ENCODE results near the gene ZNF608.

Gene ZNF608

DNA sequence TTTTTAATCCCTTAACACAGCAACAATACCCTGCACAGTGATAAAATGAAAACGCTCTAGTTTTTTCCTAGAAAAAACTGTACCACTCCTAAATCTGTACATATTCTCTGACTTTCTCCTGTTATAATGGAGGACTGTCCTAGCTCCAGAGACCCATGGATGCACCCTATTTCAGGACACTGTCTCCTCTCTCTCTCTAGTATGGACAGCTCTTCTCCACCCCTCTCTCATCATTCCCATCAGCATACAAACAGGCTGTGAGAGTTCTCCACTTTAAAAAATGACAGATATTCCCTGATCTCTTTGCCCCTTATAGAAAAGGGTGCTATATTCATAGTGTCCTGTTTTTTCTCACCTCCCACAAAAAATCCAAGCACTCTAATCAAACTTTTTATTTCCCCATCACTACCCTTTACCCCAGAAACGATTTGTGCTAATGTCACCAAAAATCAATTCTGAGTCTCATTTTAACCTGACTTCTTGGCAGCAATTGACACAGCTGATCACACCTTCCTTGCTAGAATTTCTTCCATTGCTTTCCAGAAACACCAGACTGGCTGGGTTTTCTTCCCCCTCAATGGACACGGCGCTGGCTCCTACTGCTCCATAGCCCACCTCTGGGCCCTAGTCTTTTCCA, 20.7 kb downstream of the ZNF608 start:
- no peak overlapping the region for H3K4me3 ChIP-seq (ENCODE audit: control insufficient read depth, low read depth, low read length)
- TF ChIP-seq, protein P1, sequence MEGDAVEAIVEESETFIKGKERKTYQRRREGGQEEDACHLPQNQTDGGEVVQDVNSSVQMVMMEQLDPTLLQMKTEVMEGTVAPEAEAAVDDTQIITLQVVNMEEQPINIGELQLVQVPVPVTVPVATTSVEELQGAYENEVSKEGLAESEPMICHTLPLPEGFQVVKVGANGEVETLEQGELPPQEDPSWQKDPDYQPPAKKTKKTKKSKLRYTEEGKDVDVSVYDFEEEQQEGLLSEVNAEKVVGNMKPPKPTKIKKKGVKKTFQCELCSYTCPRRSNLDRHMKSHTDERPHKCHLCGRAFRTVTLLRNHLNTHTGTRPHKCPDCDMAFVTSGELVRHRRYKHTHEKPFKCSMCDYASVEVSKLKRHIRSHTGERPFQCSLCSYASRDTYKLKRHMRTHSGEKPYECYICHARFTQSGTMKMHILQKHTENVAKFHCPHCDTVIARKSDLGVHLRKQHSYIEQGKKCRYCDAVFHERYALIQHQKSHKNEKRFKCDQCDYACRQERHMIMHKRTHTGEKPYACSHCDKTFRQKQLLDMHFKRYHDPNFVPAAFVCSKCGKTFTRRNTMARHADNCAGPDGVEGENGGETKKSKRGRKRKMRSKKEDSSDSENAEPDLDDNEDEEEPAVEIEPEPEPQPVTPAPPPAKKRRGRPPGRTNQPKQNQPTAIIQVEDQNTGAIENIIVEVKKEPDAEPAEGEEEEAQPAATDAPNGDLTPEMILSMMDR (conservative IDR thresholded peaks at IDR 0.05; ENCODE audit: control insufficient read depth, insufficient read depth, low read depth, low read length): no peak
- no peak for DNase-seq (ENCODE audit: low read depth)

DNA sequence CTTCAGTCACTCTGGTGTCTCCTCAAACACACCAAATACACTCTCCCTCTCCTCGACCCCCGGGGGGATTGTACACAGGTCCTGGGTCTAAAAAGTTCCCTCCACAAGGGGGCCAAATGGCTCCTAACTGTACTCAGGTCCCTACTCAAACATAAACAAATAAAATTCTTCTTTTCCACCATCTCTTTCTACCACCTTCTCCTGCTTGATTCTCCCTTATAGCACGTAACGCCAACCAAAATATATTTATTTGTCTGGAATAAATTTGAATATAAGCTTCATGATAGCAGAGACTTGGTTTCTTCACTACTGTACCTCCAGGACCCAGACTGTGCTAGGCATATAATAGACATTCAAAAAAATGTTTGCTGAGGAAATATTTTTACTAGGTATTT, 21.4 kb downstream of the ZNF608 start:
- H3K4me3 ChIP-seq (ENCODE audit: control insufficient read depth, low read depth, low read length): no peak overlapping the region
- no peak for DNase-seq (ENCODE audit: low read depth)
- TF ChIP-seq, protein P1 (conservative IDR thresholded peaks at IDR 0.05; ENCODE audit: control insufficient read depth, insufficient read depth, low read depth, low read length): no peak

DNA sequence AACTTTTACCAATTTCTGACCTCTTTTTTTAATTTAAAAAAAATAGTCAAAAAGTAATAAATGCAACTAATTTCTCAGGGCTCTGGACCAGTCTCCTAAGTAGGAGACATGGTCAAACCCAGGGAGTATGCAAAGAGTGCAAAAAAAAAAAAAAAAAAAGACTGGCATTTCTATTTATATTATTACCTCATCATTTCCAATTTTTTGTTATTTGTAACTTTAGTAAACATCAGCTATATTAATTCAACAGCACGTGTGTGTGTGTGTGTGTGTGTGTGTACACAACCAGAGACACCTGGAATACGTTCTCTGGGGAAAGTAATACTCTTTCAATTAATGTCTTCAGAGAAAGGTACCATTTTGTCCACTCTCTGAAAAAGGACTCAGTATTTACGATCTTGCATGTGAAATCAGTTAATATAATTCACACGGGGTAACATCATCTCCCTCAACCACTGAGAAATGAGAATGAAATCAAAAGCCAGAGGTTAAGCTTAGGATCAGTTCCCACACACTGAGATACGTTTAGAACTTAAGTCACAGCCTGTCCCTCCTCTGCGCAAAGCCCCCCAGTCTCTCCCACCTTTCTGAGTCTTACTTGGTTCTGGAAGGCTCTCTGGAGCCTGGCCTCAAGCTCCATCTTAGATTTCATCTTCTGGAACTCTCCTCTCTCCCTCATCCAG, 21.9 kb downstream of the ZNF608 start:
- no peak overlapping the region for H3K4me3 ChIP-seq (ENCODE audit: control insufficient read depth, low read depth, low read length)
- no peak for DNase-seq (ENCODE audit: low read depth)
- TF ChIP-seq, protein P1 (conservative IDR thresholded peaks at IDR 0.05; ENCODE audit: control insufficient read depth, insufficient read depth, low read depth, low read length): no peak

DNA sequence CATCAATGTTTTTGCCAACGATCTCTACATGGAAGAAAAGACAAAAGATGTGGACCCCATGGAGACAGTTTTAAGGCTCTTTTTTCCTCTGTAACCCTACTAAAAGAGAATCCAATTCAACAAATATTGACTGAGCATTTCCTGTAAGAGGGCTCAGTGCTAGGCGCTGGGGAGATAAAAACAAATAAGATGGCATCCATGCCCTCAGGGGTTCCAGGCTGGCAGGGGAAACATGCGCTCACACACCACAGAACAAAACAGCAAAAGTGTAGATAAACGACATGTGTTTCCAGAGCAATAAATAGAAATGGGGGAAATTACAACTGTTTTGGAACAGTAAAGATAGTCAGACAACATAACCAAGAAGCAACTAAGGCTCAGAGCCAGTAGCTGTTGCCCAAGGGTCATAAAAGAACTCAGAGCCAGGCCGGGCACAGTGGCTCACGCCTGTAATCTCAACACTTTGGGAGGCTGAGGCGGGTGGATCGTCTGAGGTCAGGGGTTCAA, 25.2 kb downstream of the ZNF608 start:
- TF ChIP-seq, protein P1 (conservative IDR thresholded peaks at IDR 0.05; ENCODE audit: control insufficient read depth, insufficient read depth, low read depth, low read length): no peak

DNA sequence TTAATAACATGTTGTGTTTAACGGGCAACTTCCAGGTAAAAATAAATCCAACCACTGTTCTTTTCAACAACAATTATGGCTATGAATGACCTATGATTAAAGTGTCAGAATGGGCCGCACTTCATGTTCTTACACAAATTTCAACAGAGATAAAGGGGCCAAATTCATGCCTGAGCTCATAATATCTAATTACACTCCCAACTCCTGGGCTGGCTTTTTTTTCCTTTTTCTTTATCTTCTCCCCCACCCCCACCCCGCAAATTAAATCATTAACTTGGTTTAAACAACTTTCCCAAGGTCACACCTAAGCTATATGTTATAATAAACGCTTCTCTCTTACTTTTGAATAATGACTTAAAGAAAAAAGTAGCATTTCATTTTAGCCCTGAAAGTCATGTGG, 25.8 kb downstream of the ZNF608 start:
- DNase-seq (ENCODE audit: low read depth): no peak
- TF ChIP-seq, protein P1 (conservative IDR thresholded peaks at IDR 0.05; ENCODE audit: control insufficient read depth, insufficient read depth, low read depth, low read length): no peak
- no peak overlapping the region for H3K4me3 ChIP-seq (ENCODE audit: control insufficient read depth, low read depth, low read length)

More for the DNA sequence above, 25.2 kb downstream of the ZNF608 start:
- DNase-seq (ENCODE audit: low read depth): no peak
- no peak overlapping the region for H3K4me3 ChIP-seq (ENCODE audit: control insufficient read depth, low read depth, low read length)

DNA sequence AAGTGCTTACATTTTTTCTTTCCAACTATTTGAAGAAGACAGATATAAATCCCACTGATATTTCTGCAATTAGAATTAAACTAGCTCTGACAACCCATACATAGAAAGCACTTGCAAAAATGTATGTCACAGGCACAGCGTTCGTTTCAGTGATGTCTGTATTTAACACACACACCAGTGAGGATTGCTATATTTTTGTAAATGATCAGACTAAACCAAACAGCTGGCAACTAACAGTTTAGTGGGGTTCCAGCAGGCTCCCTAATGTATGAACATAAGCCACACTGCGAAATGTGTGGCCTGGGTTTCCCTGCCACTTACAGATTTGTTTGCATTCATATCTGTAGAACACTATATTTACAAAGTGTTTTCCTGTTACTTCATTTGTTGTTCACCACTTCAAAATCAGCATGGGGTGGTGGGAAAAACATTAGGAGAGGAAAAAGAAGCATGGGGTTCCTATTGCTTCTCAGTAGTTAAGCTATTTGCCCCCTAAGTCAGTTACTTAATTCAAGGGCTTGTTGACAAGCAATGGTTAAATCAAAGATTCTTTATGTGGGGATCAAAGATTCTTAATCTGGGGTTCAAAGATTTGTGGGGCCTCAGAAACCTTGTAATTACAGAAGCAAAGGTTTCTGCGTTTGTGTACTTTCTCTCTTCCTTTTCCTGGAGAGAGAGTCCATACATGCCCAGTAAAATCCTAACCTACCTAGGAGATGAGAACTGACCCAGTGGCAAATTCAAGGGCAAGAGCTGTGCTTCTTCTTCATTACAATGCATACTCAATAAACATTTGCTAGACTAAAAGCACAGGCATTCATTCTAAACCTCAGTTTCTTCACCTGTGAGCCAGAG, 27.1 kb downstream of the ZNF608 start:
- DNase-seq (ENCODE audit: low read depth): no peak
- TF ChIP-seq, protein P1 (conservative IDR thresholded peaks at IDR 0.05; ENCODE audit: control insufficient read depth, insufficient read depth, low read depth, low read length): no peak
- H3K4me3 ChIP-seq (ENCODE audit: control insufficient read depth, low read depth, low read length): no peak overlapping the region

Data from fibroblast of mammary gland (primary cell).